ENCODE results near the gene DEPDC5. TPM values are rescaled to one million over a fixed set of nuclear protein-coding genes. Genes with fewer than 3 reads are reported as not detected.

The DEPDC5 gene
- total and polyA plus RNA-seq, 10 of the 15 experiments (the other 5 are each of a cell fraction or from before 2014, with no cell fraction given) = 3.0 to 38.9 (median 22.8) TPM

GRCh38 chr22:31942091-31942490, 188.3 kb downstream of the DEPDC5 start:
- POLR2A ChIA-PET = interaction anchor here (0.6 kb wide), 1 partner anchor 13 kb away, joined by 3 read pairs; no protein-coding TSS in a partner anchor

More at GRCh38 chr22:31942091-31942490, 188.3 kb downstream of the DEPDC5 start:
- 66% methylated on average over 5 of the region's 5 CpGs for WGBS (ENCODE audit: insufficient coverage, insufficient replicate concordance, low lambda C conversion rate, missing lambda C conversion rate)
- H3K9me3 ChIP-seq (replicated peaks; ENCODE audit: control insufficient read depth, insufficient read depth, low read length) = no peaks in the 10 kb centered on the region
- H3K4me2 ChIP-seq (ENCODE audit: control insufficient read depth, insufficient read depth) = no peak overlapping the region
- TF ChIP-seq TAF1 (IDR thresholded peaks at IDR 0.05; ENCODE audit: borderline replicate concordance, low read depth, low read length) (no peak), POLR2A (IDR thresholded peaks at IDR 0.05; ENCODE audit: low read depth, low read length) (no peak), STAT1 (conservative IDR thresholded peaks at IDR 0.05) (no peak), MTA3 (IDR thresholded peaks at IDR 0.05; ENCODE audit: borderline replicate concordance, low read length) (no peak), BCL3 (IDR thresholded peaks at IDR 0.05; ENCODE audit: borderline replicate concordance, insufficient read depth, low read depth, low read length, poor library complexity, severe bottlenecking) (no peak), SMAD5 (IDR thresholded peaks at IDR 0.05; ENCODE audit: low read depth) (no peak), ATF3 (IDR thresholded peaks at IDR 0.05; ENCODE audit: borderline replicate concordance, extremely low read depth, low read depth, low read length) (no peak), ZNF217 (IDR thresholded peaks at IDR 0.05) (no peak), CHD4 (IDR thresholded peaks at IDR 0.05) (no peak), NFYA (IDR thresholded peaks at IDR 0.05; ENCODE audit: borderline replicate concordance, low read depth, low read length) (no peak), REST (IDR thresholded peaks at IDR 0.05; ENCODE audit: low read depth, low read length) (no peak), DPF2 (IDR thresholded peaks at IDR 0.05) (no peak), POLR2AphosphoS2 (IDR thresholded peaks at IDR 0.05; ENCODE audit: low read depth, low read length) (no peak), RAD21 (IDR thresholded peaks at IDR 0.05; ENCODE audit: insufficient read depth, low read depth, low read length) (no peak), SMARCA5 (IDR thresholded peaks at IDR 0.05) (no peak)
- no peak overlapping the region for H3K27ac ChIP-seq (ENCODE audit: control insufficient read depth, insufficient read depth)
- H3K9ac ChIP-seq (ENCODE audit: control insufficient read depth, insufficient read depth, low read length) = no peak overlapping the region
- 0 out of 2 replicates have a peak, but pooled peaks cover 3% of the 10 kb centered on the region for H4K20me1 ChIP-seq (ENCODE audit: control insufficient read depth, insufficient read depth)
- RAD21 ChIA-PET (ENCODE audit: unreplicated experiment) = no interaction called here
- no peaks in the 10 kb centered on the region; a peak in 1 of 4 replicates for H3K36me3 ChIP-seq (ENCODE audit: control insufficient read depth in 2 of 2, insufficient read depth in 2 of 2, low read length in 1 of 2)
- no peak for FAIRE-seq
- CTCF ChIA-PET = interaction anchor here (1.1 to 1.6 kb wide), 4 partner anchors 20 to 305 kb away, joined by 3 to 5 read pairs (median 4); no protein-coding TSS in a partner anchor
- H3K4me3 ChIP-seq = no peak overlapping the region
- H2AFZ ChIP-seq (ENCODE audit: control insufficient read depth, low read depth, low read length) = no peak overlapping the region
- ATAC-seq = no peak
- peaks cover 27% of the 10 kb centered on the region for H3K79me2 ChIP-seq (ENCODE audit: control insufficient read depth, insufficient read depth, low read length)
- H3K4me1 ChIP-seq (ENCODE audit: control insufficient read depth, insufficient read depth, low read length) = peaks cover 12% of the 10 kb centered on the region
- intact Hi-C loops (cut with micrococcal nuclease; ENCODE audit: unreplicated experiment) (no loop called here), in situ Hi-C loops (cut with MboI) (no loop called here)
- no TSS peak for BruUV-seq (replicated peaks)
- no peak for DNase-seq (ENCODE audit: low read depth, low spot score)
- SMC1A ChIA-PET (ENCODE audit: uncharacterized antibody, unreplicated experiment) = interaction anchor here (1.2 to 10.0 kb wide), 3 partner anchors 23 to 277 kb away, joined by 3 to 99 read pairs (median 3); partner anchors contain the start of gene PISD
- H3K27me3 ChIP-seq (replicated peaks in 1 of 2; ENCODE audit: control insufficient read depth in 2 of 2, insufficient read depth in 2 of 2, low read length in 1 of 2) = no peaks in the 10 kb centered on the region
